Prostate gland (tissue), 2 donors: ENCODE measurements around the gene PSMA7. TPM values are rescaled to one million over a fixed set of nuclear protein-coding genes. Genes with fewer than 3 reads are reported as not detected.

Experiments
- DNase-seq: peaks from one replicate; pipeline ENCODE4 v3.0.0-alpha.2; 2019; ENCODE audit warnings: low spot score
- H3K27ac ChIP-seq, 2 donors: fragments of 200-600 bp; sonication (generic); 2 replicates each; pipeline ENCODE4 v1.5.1; 2017 to 2019
- H3K27me3 ChIP-seq: fragments of 200-600 bp; sonication (generic); replicated peaks from 2 replicates; pipeline ENCODE4 v1.5.1; 2019; ENCODE audit not compliant: insufficient read depth
- H3K36me3 ChIP-seq, 2 donors: fragments of 200-600 bp; sonication (generic); 1 replicate in 1 of 2; 2 replicates in 1 of 2; pipeline versions ENCODE4 v1.5.1 to v1.8.1; 2017 to 2019
- H3K4me1 ChIP-seq: fragments of 200-600 bp; sonication (generic); replicated peaks from 2 replicates; pipeline ENCODE4 v1.5.1; 2019
- H3K4me3 ChIP-seq, 2 donors: fragments of 200-600 bp; sonication (generic); 2 replicates each; pipeline ENCODE4 v1.5.1; 2017 to 2019
- H3K9me3 ChIP-seq: fragments of 200-600 bp; sonication (generic); 2 replicates; pipeline ENCODE4 v1.5.1; 2017
- CTCF ChIP-seq, 4 experiments: fragments of 200-600 bp in 2 of 4; fragments of 450-650 bp in 2 of 4; sonication (generic) in 2 of 4; IDR thresholded peaks; 1 replicate in 3 of 4; 2 replicates in 1 of 4; pipeline ENCODE4 v1.5.1; 2016 to 2019; ENCODE audit warnings: antibody characterized with exemption in 4 of 4, mild to moderate bottlenecking in 2 of 4, moderate library complexity in 2 of 4
- POLR2A ChIP-seq: fragments of 450-650 bp; IDR thresholded peaks from one replicate; pipeline ENCODE4 v1.6.1; 2016; ENCODE audit warnings: antibody characterized with exemption, mild to moderate bottlenecking
- POLR2AphosphoS5 ChIP-seq: sonication (generic); formaldehyde crosslinking; IDR thresholded peaks from one replicate; pipeline ENCODE4 v1.6.1; 2017; ENCODE audit warnings: antibody characterized with exemption
- WGBS: methylation state at CpG from one replicate; pipeline ENCODE4 v1.1.5; 2018; 5-methylcytosine and 5-hydroxymethylcytosine counted together
- intact Hi-C: fragments of 100-400 bp; cut with DNase I; formaldehyde crosslinking; loops from one replicate; pipeline ENCODE4 v1.14.2; 2022
- total RNA-seq, 2 donors: library from RNA; depleted of rRNA; stranded (reverse); fragments of >200 nt; gene quantifications; one replicate each; pipeline ENCODE4 v1.1.0, GENCODE V29; 2016

PSMA7 gene
- total RNA-seq, 2 donors from 2014 or later: 176 to 250 TPM

- no peaks in the 10 kb centered on the region for H3K27me3 ChIP-seq
- H3K27ac ChIP-seq: no peak overlapping the region
- H3K4me1 ChIP-seq: no peaks in the 10 kb centered on the region
- 93% methylated on average over 10 of the region's 10 CpGs for WGBS
- no peaks in the 10 kb centered on the region for H3K36me3 ChIP-seq
- H3K9me3 ChIP-seq: no peaks in the 10 kb centered on the region
- intact Hi-C loops: no loop called here
- TF ChIP-seq POLR2AphosphoS5: no peak
- no peak for TF ChIP-seq CTCF (IDR thresholded peaks at IDR 0.05)
- no peak for TF ChIP-seq POLR2A
- no peak overlapping the region for H3K4me3 ChIP-seq
- DNase-seq: no peak
These were observed 32.5 kb upstream of the PSMA7 start for GRCh38 chr20:62175711-62176110.

GRCh38 chr20:62174870-62175624 is 31.9 kb upstream of the PSMA7 start:
- no peak for TF ChIP-seq POLR2AphosphoS5
- TF ChIP-seq POLR2A: no peak
- no peak for TF ChIP-seq CTCF (IDR thresholded peaks at IDR 0.05)
- Histone ChIP-seq H3K9me3 (no peaks in the 10 kb centered on the region), H3K4me3 (no peak overlapping the region), H3K27ac (no peak overlapping the region), H3K4me1 (no peaks in the 10 kb centered on the region), H3K27me3 (no peaks in the 10 kb centered on the region), H3K36me3 (no peaks in the 10 kb centered on the region)
- WGBS: 96% methylated on average over 26 of the region's 26 CpGs
- intact Hi-C loops: no loop called here
- DNase-seq: no peak

- H3K4me3 ChIP-seq: no peak overlapping the region
- DNase-seq: no peak
- H3K4me1 ChIP-seq: no peaks in the 10 kb centered on the region
- intact Hi-C loops: no loop called here
- WGBS: 95% methylated on average over 28 of the region's 28 CpGs
- no peaks in the 10 kb centered on the region for H3K9me3 ChIP-seq
- no peak for TF ChIP-seq POLR2AphosphoS5
- no peak for TF ChIP-seq CTCF (IDR thresholded peaks at IDR 0.05)
- no peak for TF ChIP-seq POLR2A
- no peaks in the 10 kb centered on the region for H3K27me3 ChIP-seq
- H3K27ac ChIP-seq: no peak overlapping the region
- no peaks in the 10 kb centered on the region for H3K36me3 ChIP-seq
These were observed 31.0 kb upstream of the PSMA7 start for GRCh38 chr20:62174021-62174804.

GRCh38 chr20:62172666-62173065 is 29.5 kb upstream of the PSMA7 start:
- no peaks in the 10 kb centered on the region for H3K9me3 ChIP-seq
- intact Hi-C loops: no loop called here
- no peaks in the 10 kb centered on the region for H3K4me1 ChIP-seq
- no peak for DNase-seq
- TF ChIP-seq POLR2A (no peak), CTCF (IDR thresholded peaks at IDR 0.05) (no peak), POLR2AphosphoS5 (no peak)
- 94% methylated on average over 18 of the region's 18 CpGs for WGBS
- no peaks in the 10 kb centered on the region for H3K27me3 ChIP-seq
- no peaks in the 10 kb centered on the region for H3K36me3 ChIP-seq
- no peak overlapping the region for H3K27ac ChIP-seq
- no peak overlapping the region for H3K4me3 ChIP-seq
